ENCODE results near the gene ZBTB2. TPM values are rescaled to one million over a fixed set of nuclear protein-coding genes. Genes with fewer than 3 reads are reported as not detected.
"Not testable (repeated sequence)": the region's sequence is repeated elsewhere in the genome, so short reads cannot be mapped to it uniquely, and the experiment has no call there.

ZBTB2 gene
- polyA plus RNA-seq, 1 donor = 16.5 TPM

GRCh38 chr6:151330130-151330696 is 61.1 kb downstream of the ZBTB2 start:
- DNase-seq = peak; percentile 47

- no peak for DNase-seq
These were observed 64.3 kb downstream of the ZBTB2 start for GRCh38 chr6:151327101-151327500.

- DNase-seq = peak; percentile 28
These were observed 65.1 kb downstream of the ZBTB2 start for GRCh38 chr6:151326116-151326825.

GRCh38 chr6:151325075-151326050 is 66.0 kb downstream of the ZBTB2 start:
- peak; percentile 64 for DNase-seq

GRCh38 chr6:151324488-151324825 is 66.9 kb downstream of the ZBTB2 start:
- no peak for DNase-seq

- DNase-seq = peak; percentile 86
These were observed 67.4 kb downstream of the ZBTB2 start for GRCh38 chr6:151323791-151324487.

GRCh38 chr6:151322570-151322969 is 68.8 kb downstream of the ZBTB2 start:
- DNase-seq = no peak

- no peak for DNase-seq
These were observed 69.9 kb downstream of the ZBTB2 start for GRCh38 chr6:151321438-151321837.

- no peak for DNase-seq
These were observed 71.2 kb downstream of the ZBTB2 start for GRCh38 chr6:151320140-151320539.

GRCh38 chr6:151317995-151318365 is 73.4 kb downstream of the ZBTB2 start:
- DNase-seq = no peak

- DNase-seq = peak; percentile 63
These were observed 74.0 kb downstream of the ZBTB2 start for GRCh38 chr6:151317103-151317994.

GRCh38 chr6:151315661-151316060 is 75.7 kb downstream of the ZBTB2 start:
- not testable (repeated sequence) for DNase-seq

Other genes starting within 250 kb of the ZBTB2 start
- 150 TPM for gene AKAP12, start 151.6 kb downstream of the ZBTB2 start, polyA plus RNA-seq (ENCODE audit: insufficient read length)
- gene RMND1, start 60.6 kb upstream of the ZBTB2 start, polyA plus RNA-seq (ENCODE audit: insufficient read length) = 57.5 TPM
- gene CCDC170, start 102.5 kb upstream of the ZBTB2 start, polyA plus RNA-seq (ENCODE audit: insufficient read length) = 5.3 TPM